GM12878 (cell line): Measurements from ENCODE around the gene FUT7. TPM values are rescaled to one million over a fixed set of nuclear protein-coding genes. Genes with fewer than 3 reads are reported as not detected.

Experiments used
- ATAC-seq: fragments of 200-7000 bp; cut with Tn5 transposase; 3 replicates; pipeline ENCODE4 v1.9.1; 2020; ENCODE audit warnings: mild to moderate bottlenecking, moderate library complexity
- BruUV-seq: library from RNA; stranded (reverse); fragments of 400-500 nt; replicated peaks from 2 replicates; lab custom pipeline; 2021; lab: Mats Ljungman, UMichigan
- CTCF ChIA-PET: fragments of 300-600 bp; sonication (Branson Sonifier 250); formaldehyde crosslinking; extraction: SDS; loops from one replicate; lab custom pipeline; 2021; ENCODE audit warnings: inconsistent platforms; lab: Yijun Ruan, JAX
- POLR2A ChIA-PET: fragments of 350-600 bp; formaldehyde crosslinking; extraction: SDS; loops from one replicate; lab custom pipeline; 2021; ENCODE audit warnings: inconsistent platforms; lab: Charles Lee
- RAD21 ChIA-PET: fragments of 300-600 bp; sonication (Branson Sonifier 250); formaldehyde crosslinking; loops from one replicate; lab custom pipeline; 2023; ENCODE audit warnings: antibody characterized with exemption; ENCODE audit not compliant: unreplicated experiment; lab: Charles Lee
- SMC1A ChIA-PET: fragments of 300-600 bp; sonication (Branson Sonifier 250); formaldehyde crosslinking; loops from one replicate; lab custom pipeline; 2023; ENCODE audit not compliant: unreplicated experiment, uncharacterized antibody; lab: Charles Lee
- DNase-seq: peaks from one replicate; pipeline ENCODE4 v3.0.0-alpha.2; 2011; ENCODE audit warnings: low read depth, low spot score
- FAIRE-seq: peaks from 3 replicates; lab custom pipeline; 2011; peaks lifted over from hg19 to GRCh38; lab: Jason Lieb, UNC
- H2AFZ ChIP-seq: 2 replicates; pipeline ENCODE4 v1.6.0; 2011; ENCODE audit warnings: low read depth, low read length, control low read depth; ENCODE audit not compliant: control insufficient read depth
- H3K27ac ChIP-seq: 2 replicates; pipeline ENCODE4 v1.5.1; 2011; ENCODE audit warnings: control low read depth; ENCODE audit not compliant: control insufficient read depth, insufficient read depth
- H3K27me3 ChIP-seq, 2 experiments: replicated peaks in 1 of 2; 2 replicates each; pipeline versions ENCODE4 v1.6.0 to v1.6.1; 2011; ENCODE audit warnings: low read length in 1 of 2; ENCODE audit not compliant: control insufficient read depth in 2 of 2, insufficient read depth in 2 of 2
- H3K36me3 ChIP-seq, 2 experiments: 2 replicates each; pipeline ENCODE4 v1.5.1; 2011; ENCODE audit warnings: low read length in 1 of 2; ENCODE audit not compliant: control insufficient read depth in 2 of 2, insufficient read depth in 2 of 2
- H3K4me1 ChIP-seq: 2 replicates; pipeline ENCODE4 v1.6.1; 2011; ENCODE audit warnings: mild to moderate bottlenecking, low read length, moderate library complexity, mixed read lengths; ENCODE audit not compliant: control insufficient read depth, insufficient read depth
- H3K4me2 ChIP-seq: 2 replicates; pipeline ENCODE4 v1.6.0; 2011; ENCODE audit warnings: control low read depth; ENCODE audit not compliant: control insufficient read depth, insufficient read depth
- H3K4me3 ChIP-seq: fragments of 200-600 bp; sonication (generic); 2 replicates; pipeline ENCODE4 v1.5.1; 2016
- H3K79me2 ChIP-seq: 2 replicates; pipeline ENCODE4 v1.6.0; 2011; ENCODE audit warnings: low read length; ENCODE audit not compliant: control insufficient read depth, insufficient read depth
- H3K9ac ChIP-seq: 2 replicates; pipeline ENCODE4 v1.8.0; 2011; ENCODE audit warnings: low read length, control low read depth, mixed read lengths; ENCODE audit not compliant: control insufficient read depth, insufficient read depth
- H3K9me3 ChIP-seq: replicated peaks from 3 replicates; pipeline ENCODE4 v1.5.1; 2011; ENCODE audit warnings: mild to moderate bottlenecking, low read length; ENCODE audit not compliant: control insufficient read depth, insufficient read depth
- H4K20me1 ChIP-seq: 2 replicates; pipeline ENCODE4 v1.6.0; 2011; ENCODE audit not compliant: control insufficient read depth, insufficient read depth
- BCL11A ChIP-seq: IDR thresholded peaks from 2 replicates; pipeline ENCODE4 v1.6.1; 2011; ENCODE audit warnings: low read depth, low read length
- BCLAF1 ChIP-seq: fragments of 450-650 bp; IDR thresholded peaks from 2 replicates; pipeline ENCODE4 v1.6.1; 2017; ENCODE audit warnings: antibody characterized with exemption, mild to moderate bottlenecking, moderate library complexity
- CEBPB ChIP-seq, 2 experiments: fragments of 150-350 bp in 1 of 2; IDR thresholded peaks; 2 replicates each; pipeline ENCODE4 v1.6.1; 2012 to 2014; ENCODE audit warnings: low read depth in 2 of 2, low read length in 2 of 2, borderline replicate concordance in 1 of 2, inconsistent platforms in 1 of 2
- RUNX3 ChIP-seq: IDR thresholded peaks from 2 replicates; pipeline ENCODE4 v1.6.1; 2012; ENCODE audit warnings: low read length, inconsistent platforms
- TCF12 ChIP-seq: IDR thresholded peaks from 2 replicates; pipeline ENCODE4 v1.6.1; 2011; ENCODE audit warnings: low read depth, mild to moderate bottlenecking, low read length
- WGBS: methylation state at CpG from one replicate; pipeline ENCODE4 v1.1.6; 2016; ENCODE audit warnings: low lambda C conversion rate; ENCODE audit not compliant: insufficient replicate concordance, insufficient coverage; ENCODE audit errors: missing lambda C conversion rate; 5-methylcytosine and 5-hydroxymethylcytosine counted together
- in situ Hi-C: fragments of 300-500 bp; cut with MboI; formaldehyde crosslinking; loops from 9 replicates; pipeline ENCODE4 v1.14.3; 2018; ENCODE audit warnings: mixed read lengths
- intact Hi-C: fragments of 100-400 bp; cut with micrococcal nuclease; formaldehyde crosslinking; loops from one replicate; pipeline ENCODE4 v1.14.2; 2022; ENCODE audit not compliant: unreplicated experiment
- polyA plus RNA-seq, 11 experiments: library from polyadenylated mRNA; depleted of rRNA in 4 of 11; unstranded in 6 of 11; stranded (reverse) in 5 of 11; fragments of >200 nt; fragmentation: Nextera tagmentation in 4 of 11; fragmentation: Illumina TruSeq in 1 of 11; extraction: Ambion mirVana in 4 of 11; extraction: Trizol in 1 of 11; gene quantifications; 1 replicate in 1 of 11; 2 replicates in 10 of 11; pipeline versions ENCODE4 v1.2.1 to v1.2.3, GENCODE V29; 2011 to 2016; ENCODE audit warnings: inconsistent platforms in 2 of 11, missing spikeins in 2 of 11, low read depth in 1 of 11
- total RNA-seq, 4 experiments: library from RNA; depleted of rRNA in 3 of 4; stranded (reverse); fragments of >200 nt in 3 of 4; fragmentation: Illumina TruSeq in 1 of 4; extraction: Trizol in 1 of 4; gene quantifications; 2 replicates each; pipeline versions ENCODE4 v1.2.1 to v1.2.3, GENCODE V29; 2013 to 2021

Gene FUT7
- total and polyA plus RNA-seq, 10 of the 15 experiments (the other 5 are each of a cell fraction or from before 2014, with no cell fraction given) = 0.04 to 0.62 (median 0.20) TPM; not detected in 2

- no peaks in the 10 kb centered on the region for H4K20me1 ChIP-seq
- no peak for DNase-seq
- H3K79me2 ChIP-seq = no peaks in the 10 kb centered on the region; the same call in 1 of the 2 replicates
- no peak for ATAC-seq
- no peak within 1 kb of the TSS for H2AFZ ChIP-seq
- no peak within 1 kb of the TSS for H3K27ac ChIP-seq
- H3K36me3 ChIP-seq = no peaks in the 10 kb centered on the region
- ChIA-PET POLR2A (interaction anchor here (0.5 to 0.9 kb wide), 3 partner anchors 30 to 297 kb away, joined by 3 to 4 read pairs (median 3); no protein-coding TSS in a partner anchor), CTCF (interaction anchor here (0.6 to 2.1 kb wide), 7 partner anchors 9 to 538 kb away, joined by 3 to 9 read pairs (median 4); no protein-coding TSS in a partner anchor), RAD21 (interaction anchor here (0.9 to 1.4 kb wide), 3 partner anchors 38 to 71 kb away, joined by 3 to 8 read pairs (median 5); no protein-coding TSS in a partner anchor), SMC1A (interaction anchor here (1.0 kb wide), 1 partner anchor 39 kb away, joined by 3 read pairs; no protein-coding TSS in a partner anchor)
- H3K27me3 ChIP-seq = peaks cover 2 to 6% of the 10 kb centered on the region in 2 experiments; a peak in 3 of 4 replicates
- peak within 1 kb of the TSS; percentile 17 for H3K4me2 ChIP-seq
- H3K4me1 ChIP-seq = peaks cover 45% of the 10 kb centered on the region
- WGBS = 11% methylated on average over 34 of the region's 35 CpGs
- intact Hi-C loops = no loop called here
- 0 out of 2 replicates have a peak, but pooled peaks have one; percentile 13 for TF ChIP-seq RUNX3
- TF ChIP-seq BCL11A = no peak
- TF ChIP-seq BCLAF1 = no peak
- TF ChIP-seq CEBPB (IDR thresholded peaks at IDR 0.05; ENCODE audit: borderline replicate concordance in 1 of 2, low read depth in 2 of 2, low read length in 2 of 2) = no peak
- 0 out of 2 replicates have a peak, but pooled peaks have one; percentile 54 for TF ChIP-seq TCF12
- BruUV-seq = no TSS peak
- no peak within 1 kb of the TSS for H3K9ac ChIP-seq
- no peaks in the 10 kb centered on the region for H3K9me3 ChIP-seq
- no peak for FAIRE-seq
- H3K4me3 ChIP-seq = no peak within 1 kb of the TSS
- in situ Hi-C loops = no loop called here
Measured at GRCh38 chr9:136996361-136997292, 35.3 kb downstream of the FUT7 start, which contains the start of gene CLIC3. Gene CLIC3 (minus strand): TSS chr9:136996568. CDS start chr9:136996543, 25 bp downstream.
